ENCODE measurements around the gene RAB3C.
A peak's percentile ranks its signal among the peaks of the same experiment; 100 is the strongest.

Gene RAB3C

DNA sequence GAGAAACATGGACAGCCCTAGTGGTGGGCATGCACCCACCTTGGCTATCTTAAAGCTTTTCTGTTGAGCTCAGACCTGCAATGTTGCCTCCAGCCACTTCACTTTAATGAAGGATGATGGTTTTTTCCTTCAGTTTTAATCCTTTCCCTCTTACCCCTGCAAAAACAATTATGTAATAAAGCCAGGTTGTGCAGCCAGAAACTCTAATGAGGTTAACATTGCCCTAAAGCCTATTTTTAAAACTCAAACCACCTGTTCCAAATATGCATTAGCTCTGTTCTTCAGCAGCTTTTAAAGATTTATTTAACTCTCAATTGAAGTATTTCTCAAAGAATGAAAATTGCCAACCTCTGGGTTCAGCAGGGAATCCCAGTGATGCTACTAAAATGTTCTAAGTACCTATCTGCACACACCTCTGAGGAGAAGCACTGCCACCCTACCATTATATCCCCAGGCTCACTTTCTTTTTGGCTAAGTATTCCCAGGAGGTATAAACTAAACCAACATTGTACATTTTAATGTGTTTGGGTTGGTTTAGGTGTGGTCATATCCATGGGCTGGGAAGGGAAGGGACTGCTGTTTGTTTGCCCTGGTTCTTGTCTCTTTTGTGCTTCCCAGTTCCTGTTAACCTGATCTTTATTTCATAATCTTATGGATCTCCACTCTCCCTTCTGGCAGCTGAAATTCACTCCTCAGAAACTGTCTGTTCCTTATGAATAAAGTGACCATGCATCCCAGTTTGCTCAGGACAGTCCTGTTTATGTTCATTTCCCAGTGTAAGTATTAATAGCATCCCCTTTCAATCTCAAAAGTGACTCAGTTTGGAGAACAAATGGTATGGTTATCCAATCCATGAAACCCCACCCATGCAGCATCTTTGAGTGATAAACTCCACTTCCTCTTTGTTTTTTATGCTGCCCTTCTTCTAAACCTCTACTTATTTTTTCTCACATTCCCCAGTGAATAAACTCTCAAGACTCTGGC lies 251.7 kb downstream of the RAB3C start:
- DNase-seq (ENCODE audit: low spot score) = no peak

DNA sequence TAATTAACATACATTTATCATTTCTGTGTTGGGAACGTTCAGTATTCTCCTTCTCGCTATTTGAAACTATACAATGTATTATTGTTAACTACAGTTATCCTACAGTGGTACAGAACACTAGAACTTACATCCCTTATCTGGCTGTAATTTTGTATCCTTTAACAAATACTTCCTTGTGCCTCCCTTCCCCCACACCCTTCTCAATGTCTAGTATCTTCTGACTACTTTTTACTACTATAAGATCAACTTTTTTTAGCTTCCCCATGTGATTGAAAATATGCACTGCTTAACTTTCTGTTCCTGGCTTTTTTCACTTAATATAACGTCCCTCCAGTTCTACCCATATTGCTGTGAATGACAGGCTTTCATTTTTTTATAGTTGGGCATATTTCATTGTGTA lies 253.5 kb downstream of the RAB3C start:
- no peak for DNase-seq (ENCODE audit: low spot score)

DNA sequence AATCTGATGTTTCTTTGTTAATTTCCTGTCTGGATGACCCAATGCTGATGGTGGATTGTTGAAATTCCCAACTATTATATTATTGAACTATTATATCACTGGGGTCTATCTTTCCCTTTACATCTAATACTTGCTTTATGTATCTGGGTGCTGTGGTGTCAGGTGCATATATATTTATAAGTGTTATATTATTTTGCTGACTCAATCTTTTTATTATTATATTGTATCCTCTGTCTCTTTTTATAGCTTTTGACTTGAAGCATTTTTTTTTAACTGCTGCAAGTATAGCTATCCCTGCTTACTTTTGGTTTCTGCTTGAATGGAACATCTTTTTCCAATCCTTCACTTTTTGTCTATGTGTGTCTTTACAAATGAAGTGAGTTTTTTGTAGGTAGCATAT lies 255.9 kb downstream of the RAB3C start:
- no peak for DNase-seq (ENCODE audit: low spot score)

DNA sequence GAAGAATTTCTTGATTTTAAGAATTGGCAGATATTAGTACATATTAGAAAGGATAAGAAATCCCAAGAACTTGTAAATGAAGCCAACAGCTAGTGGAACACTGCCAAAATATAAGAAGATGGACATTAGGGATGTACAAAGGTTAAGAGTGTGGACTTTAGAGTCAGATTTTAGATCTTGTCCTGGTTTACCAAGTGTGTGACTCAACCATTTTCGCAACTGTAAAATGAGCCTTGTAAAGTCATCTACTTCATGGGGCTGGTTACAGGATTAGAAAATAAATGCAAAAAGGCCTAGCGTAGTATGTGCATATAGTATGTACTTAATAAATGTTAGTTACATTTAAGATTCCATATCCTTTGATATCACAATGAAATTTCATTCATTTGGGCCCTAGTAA lies 260.0 kb downstream of the RAB3C start:
- no peak for DNase-seq (ENCODE audit: low spot score)

DNA sequence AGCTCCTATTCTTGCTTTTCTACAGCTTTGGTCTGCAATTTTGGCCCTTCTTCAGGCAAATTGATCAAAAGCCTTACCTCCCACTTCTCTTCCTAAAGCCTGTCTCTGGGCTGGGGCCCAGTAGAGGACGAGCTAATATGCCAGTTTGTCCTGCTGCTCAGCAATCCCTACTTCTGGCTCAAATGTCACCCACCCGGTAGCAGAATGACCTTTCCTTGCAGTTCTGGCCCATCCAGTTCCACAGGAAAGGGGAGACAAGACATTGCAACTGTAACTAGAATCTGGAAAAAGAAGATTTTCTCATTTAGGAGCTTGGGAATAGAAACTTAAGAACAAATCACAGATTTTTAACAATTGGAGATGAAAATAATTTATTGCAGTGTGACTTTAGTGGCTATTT lies 261.5 kb downstream of the RAB3C start:
- no peak for DNase-seq (ENCODE audit: low spot score)

DNA sequence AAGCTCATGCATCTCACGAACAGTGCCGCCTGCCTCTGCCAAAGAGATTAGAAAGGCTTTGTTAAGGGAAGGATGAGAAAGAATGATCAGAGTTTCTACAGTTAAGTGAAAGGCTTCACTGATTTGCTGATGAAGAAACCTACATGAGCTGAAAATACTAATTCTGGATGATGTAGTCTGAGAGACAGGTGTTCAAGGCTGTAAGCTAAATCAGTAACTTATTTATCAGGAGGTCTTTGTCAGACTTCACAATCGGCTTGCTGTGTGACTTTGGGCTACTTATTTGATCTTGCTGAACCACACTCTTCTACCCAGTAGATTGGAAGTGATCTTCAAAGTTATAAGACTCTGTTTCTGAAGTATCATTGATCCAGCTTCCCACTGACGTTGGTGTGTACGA lies 264.2 kb downstream of the RAB3C start:
- DNase-seq (ENCODE audit: low spot score) = no peak

DNA sequence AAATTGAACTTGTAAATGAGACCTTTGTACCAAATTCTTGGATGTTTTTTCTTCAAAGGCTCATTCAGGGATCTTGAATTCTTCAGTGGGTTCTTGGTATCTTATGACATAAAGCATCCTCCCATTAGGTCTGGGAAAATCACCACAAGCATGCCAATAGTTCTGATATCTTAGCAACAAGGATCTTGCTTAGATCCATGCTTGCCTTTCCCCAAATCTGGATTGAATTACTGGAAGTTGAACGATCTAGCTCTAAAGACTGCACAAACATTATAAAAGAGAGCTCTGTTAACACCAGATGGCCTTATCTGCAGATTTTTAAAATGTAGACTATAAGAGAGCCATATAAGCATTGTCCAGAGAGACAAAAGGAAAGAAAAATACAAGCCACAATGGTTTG lies 266.3 kb downstream of the RAB3C start:
- DNase-seq (ENCODE audit: low spot score) = no peak

DNA sequence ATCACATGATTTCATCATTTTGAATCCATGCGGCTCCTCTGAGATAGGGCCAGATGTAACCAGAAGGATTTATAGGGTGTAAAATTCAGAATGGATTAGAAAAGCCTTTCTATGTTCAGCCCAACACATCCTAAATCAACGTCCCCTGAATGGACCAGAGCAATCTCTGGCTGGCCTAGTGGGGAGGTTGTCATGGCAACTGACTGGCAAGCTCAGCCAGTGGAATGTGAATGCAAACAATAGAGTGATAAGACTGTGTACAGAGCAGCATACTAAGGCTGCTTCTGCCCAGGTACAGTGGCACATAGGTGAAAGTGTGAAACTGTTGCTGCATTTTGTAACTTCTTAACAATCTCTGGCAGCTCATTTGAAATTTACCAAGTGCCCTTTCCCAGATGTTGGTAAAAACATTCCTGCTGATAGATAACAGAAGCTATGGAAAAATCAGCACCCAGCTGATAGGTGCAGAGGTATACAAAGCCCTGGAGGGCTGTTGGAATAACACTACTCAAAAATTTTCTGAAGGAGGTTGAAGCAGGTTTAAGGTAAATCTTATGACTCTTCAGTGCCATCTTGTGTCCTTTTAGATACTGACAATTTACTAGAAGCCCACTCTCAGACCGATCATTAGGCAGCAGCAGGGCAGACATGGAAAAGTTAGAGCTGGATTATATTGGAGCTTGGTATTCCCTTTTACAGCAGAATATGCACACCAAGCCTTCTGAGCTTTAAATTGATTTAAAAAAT lies 267.2 kb downstream of the RAB3C start:
- DNase-seq (ENCODE audit: low spot score) = peak; percentile 52

DNA sequence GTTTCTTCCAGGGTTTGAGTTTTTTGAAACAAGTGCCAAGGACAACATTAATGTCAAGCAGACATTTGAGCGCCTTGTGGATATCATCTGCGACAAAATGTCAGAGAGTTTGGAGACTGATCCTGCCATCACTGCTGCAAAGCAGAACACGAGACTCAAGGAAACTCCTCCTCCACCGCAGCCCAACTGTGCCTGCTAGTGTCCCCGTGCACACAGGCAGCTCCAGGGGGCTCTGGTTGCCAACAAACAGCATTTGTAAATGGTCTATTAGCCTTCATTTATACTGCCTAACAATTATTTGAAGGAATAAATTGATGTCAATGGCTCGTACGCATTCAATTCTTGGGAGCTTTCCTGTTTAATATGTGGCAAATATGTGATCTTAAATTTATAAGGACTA lies 268.3 kb downstream of the RAB3C start:
- no peak for DNase-seq (ENCODE audit: low spot score)

DNA sequence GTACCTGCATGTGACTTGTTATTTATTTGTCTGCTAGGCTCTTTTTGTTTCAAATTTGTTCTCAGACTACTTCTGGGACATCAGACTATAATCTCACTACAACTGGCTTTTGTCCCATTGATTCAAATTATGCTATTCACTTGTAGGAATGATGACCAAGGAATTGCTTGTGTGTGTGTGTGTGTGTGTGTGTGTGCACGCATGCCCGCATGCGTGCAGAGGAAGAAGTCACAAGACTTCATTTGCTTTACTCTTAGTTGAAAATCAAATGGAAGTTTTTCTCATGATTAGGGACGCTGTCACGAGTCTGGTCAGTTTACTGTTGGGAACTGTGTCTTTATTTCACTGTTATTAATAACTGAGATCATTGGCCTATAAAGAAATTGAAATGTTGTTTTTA lies 268.7 kb downstream of the RAB3C start:
- DNase-seq (ENCODE audit: low spot score) = no peak

DNA sequence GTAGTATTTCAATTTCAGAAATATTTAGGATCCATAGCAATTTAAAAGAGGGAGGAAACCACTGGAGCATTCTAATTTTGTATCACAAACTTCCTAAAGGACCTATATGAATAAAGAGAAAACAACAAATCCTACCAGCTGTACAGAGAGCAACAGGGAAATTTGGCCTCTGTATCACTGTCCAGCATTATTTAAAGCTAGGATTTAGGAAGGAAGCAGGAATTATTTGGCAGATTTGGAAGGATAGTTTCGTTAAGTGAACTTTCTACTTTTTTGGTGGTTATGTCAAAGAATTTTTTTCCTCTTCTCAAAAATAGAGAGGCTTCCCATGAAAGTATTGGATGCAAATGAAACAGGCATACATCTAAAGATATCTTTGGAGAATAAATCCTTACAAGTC lies 269.7 kb downstream of the RAB3C start:
- no peak for DNase-seq (ENCODE audit: low spot score)

DNA sequence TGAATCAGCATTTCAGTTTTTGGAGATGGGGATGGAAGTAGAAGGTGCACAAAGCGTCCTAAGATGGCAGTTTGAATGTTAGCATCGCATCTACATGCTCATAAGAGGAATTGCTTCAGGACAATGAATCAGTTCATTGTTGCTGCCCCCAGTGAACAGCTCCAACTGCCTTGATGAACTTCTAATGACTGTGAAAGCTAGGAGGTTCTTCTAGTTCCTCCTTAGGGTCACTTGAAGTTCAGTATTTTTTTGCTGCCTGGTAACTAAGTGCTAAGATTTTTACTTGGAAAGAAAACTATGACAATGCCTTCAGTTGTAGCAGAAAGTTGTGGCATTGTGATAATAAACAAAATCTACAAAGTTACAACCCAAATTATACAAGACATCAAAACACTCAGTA lies 271.6 kb downstream of the RAB3C start:
- DNase-seq (ENCODE audit: low spot score) = no peak

DNA sequence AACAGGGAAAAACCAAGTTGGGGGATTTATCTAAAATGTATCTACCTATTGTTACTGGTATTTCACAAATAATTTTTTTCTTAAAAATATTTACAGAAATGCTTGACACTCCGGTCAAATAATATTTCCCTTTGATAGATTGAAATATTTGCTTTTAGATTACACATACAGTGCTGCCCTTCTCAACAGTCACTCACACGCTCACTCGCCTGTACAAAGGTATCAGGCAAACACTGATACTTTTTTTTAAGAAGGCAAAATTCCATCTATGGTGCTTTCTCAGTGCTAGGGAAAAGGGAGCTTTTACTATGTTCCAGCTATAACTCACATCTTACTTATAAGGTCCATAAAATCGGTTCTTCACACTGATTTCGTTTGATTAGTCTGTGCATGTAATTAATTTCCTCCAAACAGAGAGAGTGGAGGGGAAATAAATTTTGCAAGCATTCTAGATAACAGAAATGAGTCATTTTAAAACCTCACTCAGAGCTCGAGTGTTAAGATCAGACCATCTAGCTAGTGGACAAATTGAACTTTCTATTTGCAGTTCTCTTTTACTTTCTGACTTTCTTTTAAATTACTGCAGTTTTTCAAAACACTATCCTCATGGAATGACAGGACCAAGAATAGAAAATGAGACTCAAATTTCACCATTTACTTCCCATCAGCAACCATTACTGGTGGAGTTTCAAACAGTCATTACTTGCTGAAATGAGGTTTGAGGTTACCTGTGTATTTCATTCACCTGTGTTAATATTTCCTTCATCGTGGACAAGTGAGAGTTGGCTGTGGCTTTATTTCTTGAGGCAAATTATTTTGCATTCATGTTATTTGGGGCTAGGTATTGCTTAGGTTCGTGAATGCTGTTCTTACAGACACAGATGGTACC lies 273.2 kb downstream of the RAB3C start:
- DNase-seq (ENCODE audit: low spot score) = no peak

DNA sequence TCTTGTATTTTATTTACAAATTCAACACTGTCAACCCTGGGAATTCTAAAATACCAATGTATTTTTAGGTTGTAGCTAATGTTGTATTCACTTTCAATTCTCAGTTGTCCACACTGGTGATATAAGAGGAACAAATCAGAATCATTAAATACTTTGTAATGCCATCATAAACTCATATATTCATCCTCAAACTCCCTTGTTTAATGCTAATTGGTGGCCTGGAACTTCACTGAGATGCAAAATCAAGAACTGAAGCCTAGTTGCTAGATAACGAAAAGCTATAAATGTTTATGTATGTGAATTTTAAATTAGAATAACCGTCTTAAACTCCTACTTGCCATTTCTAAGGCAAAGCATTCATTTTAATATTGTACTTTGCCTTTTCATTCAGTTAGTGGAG lies 274.7 kb downstream of the RAB3C start:
- no peak for DNase-seq (ENCODE audit: low spot score)

DNA sequence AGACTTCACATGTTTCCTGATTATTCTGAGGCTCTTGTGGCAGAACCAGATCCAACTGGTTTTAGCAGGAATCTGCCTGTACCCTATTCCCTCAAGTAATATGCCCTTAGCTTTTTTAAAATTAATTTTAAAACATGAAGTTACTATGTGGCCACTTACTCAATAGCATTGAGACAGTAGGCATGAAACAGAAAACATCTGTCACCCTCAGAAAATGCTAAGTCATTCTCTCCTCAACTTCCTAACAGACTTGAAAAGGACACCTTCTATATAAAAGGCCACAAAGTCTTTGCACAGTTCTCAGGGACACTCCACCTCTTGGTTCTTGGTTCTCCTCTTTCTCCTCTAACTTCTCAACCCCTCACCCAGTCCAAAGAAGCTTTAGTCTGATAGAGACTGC lies 277.8 kb downstream of the RAB3C start:
- DNase-seq (ENCODE audit: low spot score) = no peak

DNA sequence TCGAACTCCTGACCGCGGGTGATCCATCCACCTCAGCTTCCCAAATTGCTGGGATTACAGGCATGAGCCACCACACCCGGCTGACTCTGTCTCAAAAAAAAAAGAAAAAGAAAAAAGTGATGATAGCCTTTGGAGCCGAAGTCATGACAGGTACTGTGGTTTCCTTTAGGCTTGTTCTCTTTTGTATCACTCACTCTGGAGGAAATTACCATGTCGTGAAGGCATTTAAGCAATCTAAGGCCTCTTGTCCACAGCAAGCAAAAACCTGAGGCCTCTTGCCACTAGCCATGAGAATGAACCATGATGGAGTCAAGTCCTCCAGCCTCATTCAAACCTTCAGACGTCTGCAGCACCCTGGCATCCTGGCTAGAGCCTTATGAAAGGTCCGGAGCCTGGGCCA lies 286.1 kb downstream of the RAB3C start:
- DNase-seq (ENCODE audit: low spot score) = no peak

DNA sequence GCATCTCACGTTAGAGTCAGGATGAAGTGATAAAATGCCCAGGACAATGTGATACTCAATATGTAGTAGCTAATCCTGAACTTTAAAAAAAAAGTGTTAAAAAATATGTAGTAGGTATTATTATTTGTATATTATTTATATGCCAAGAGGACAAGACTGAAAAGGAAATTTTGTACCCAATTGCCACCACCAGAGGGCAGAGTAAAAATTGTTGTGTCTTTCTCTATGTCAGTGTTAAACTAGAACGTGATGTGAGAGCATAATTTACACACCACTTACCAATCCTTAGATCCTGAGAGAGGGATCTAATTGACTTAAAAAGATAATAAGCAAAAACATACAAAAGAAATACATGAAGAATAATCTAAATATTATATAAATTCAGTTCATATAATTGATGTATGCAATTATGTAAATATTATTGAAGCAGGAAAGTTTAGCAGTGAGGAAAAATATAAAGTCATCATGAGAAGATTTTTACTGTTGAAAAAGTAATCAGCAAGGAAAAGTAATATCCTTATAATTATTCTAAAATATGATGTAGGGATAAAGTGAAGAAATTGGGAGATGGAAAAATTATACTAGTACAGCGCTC lies 288.9 kb downstream of the RAB3C start:
- DNase-seq (ENCODE audit: low spot score) = peak; percentile 39

DNA sequence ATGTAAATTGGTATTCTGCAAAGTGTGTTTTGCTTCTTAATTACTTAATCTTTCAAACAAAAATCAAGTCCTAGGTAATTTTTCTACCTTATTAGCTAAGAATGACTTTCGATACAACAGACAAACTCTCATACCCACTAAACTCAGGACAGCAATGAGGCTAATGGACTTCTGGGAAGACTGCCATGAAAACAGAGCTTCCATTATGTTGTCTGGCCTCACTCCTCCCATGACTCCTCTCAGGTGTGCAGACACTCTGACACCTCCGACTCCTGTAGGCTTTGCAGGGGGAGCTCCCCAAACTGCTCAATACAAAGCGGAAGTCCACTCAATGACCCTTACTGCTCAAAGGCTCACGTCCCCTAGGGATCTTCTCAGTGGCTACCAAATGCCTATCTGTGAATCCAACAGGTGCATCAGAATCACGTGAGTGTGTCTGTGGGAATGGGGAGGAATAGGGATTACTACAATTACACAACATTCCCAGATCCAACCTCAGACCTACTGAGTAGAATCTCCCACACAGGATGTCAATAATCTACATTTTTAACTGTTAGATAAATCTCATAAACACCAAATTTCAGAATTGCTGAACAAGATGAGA lies 289.9 kb downstream of the RAB3C start:
- no peak for DNase-seq (ENCODE audit: low spot score)

DNA sequence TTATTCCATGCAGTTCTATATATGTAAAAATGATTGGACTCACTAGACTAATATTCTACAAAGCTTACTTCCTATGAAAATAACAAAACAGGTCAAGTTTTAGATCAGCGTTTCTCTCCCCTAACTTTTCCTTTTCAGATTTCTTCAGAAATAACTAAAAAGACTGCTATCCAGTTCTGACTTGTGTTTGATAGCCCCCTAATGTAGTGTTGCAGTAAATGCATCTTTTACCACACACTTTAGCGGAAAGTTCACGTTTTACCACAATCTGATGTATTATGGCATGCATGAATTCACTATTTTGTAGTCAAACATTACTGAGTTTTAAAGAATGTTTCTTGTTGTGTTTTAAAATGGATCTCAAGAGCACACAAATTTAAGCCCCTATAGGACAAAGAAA lies 292.7 kb downstream of the RAB3C start:
- no peak for DNase-seq (ENCODE audit: low spot score)

DNA sequence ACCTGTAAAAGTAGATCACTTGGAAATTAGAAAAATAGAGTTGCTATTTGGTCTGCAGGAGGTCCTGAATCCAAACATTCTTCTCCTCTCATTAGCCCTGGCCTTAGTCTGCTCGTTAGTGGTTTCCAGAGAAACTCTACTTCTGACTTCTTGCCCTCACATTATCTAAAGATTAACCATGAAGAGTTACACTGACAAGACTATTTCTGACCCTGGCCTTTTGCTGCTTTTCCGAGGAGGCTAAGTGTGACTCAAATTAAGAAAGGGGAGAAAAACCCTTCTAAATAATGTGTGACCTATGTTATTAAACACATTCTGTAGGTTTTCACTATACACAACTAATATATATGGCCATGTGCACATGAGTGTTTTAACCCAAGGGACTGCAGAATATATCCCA lies 302.4 kb downstream of the RAB3C start:
- DNase-seq (ENCODE audit: low spot score) = no peak
